Stimulated activated naive CD4-positive, alpha-beta T cell treated with Interleukin-2 at 50 U/mL for 16 hours (primary cell): Measurements from ENCODE around the gene PCNT.
"Not testable (repeated sequence)": the region's sequence is repeated elsewhere in the genome, so short reads cannot be mapped to it uniquely, and the experiment has no call there.

Experiments used
- DNase-seq: peaks from one replicate; lab custom pipeline; 2025; lab: John Stamatoyannopoulos, UW

PCNT gene

GRCh38 chr21:46357335-46357604, 33.3 kb downstream of the PCNT start:
- no peak for DNase-seq

GRCh38 chr21:46357684-46358425, 33.9 kb downstream of the PCNT start:
- DNase-seq: no peak

GRCh38 chr21:46361176-46361575, 37.2 kb downstream of the PCNT start:
- DNase-seq: no peak

- DNase-seq: no peak
Measured at GRCh38 chr21:46361935-46362334, 38.0 kb downstream of the PCNT start.

GRCh38 chr21:46362946-46363345, 39.0 kb downstream of the PCNT start:
- no peak for DNase-seq

- DNase-seq: no peak
Measured at GRCh38 chr21:46363698-46364097, 39.7 kb downstream of the PCNT start.

- no peak for DNase-seq
Measured at GRCh38 chr21:46366091-46366490, 42.1 kb downstream of the PCNT start.

GRCh38 chr21:46366561-46366960, 42.6 kb downstream of the PCNT start:
- DNase-seq: no peak

- no peak for DNase-seq
Measured at GRCh38 chr21:46366966-46367365, 43.0 kb downstream of the PCNT start.

- peak; percentile 27 for DNase-seq
Measured at GRCh38 chr21:46368533-46369285, 44.8 kb downstream of the PCNT start.

- no peak for DNase-seq
Measured at GRCh38 chr21:46369520-46370235, 45.7 kb downstream of the PCNT start.

- DNase-seq: no peak
Measured at GRCh38 chr21:46371204-46372013, 47.5 kb downstream of the PCNT start.

- DNase-seq: no peak
Measured at GRCh38 chr21:46372014-46372485, 48.1 kb downstream of the PCNT start.

- not testable (repeated sequence) for DNase-seq
Measured at GRCh38 chr21:46372947-46373346, 49.0 kb downstream of the PCNT start.

GRCh38 chr21:46374761-46375389, 50.9 kb downstream of the PCNT start:
- DNase-seq: no peak

- DNase-seq: no peak
Measured at GRCh38 chr21:46375560-46376230, 51.7 kb downstream of the PCNT start.

- DNase-seq: no peak
Measured at GRCh38 chr21:46376231-46376628, 52.3 kb downstream of the PCNT start.

- DNase-seq: no peak
Measured at GRCh38 chr21:46376856-46377453, 53.0 kb downstream of the PCNT start.

GRCh38 chr21:46377789-46378188, 53.8 kb downstream of the PCNT start:
- DNase-seq: no peak

GRCh38 chr21:46379105-46379504, 55.1 kb downstream of the PCNT start:
- no peak for DNase-seq

GRCh38 chr21:46379691-46380090, 55.7 kb downstream of the PCNT start:
- DNase-seq: no peak
